Karpas-422 (cell line): ENCODE data around the gene ZNF248. TPM values are rescaled to one million over a fixed set of nuclear protein-coding genes. Genes with fewer than 3 reads are reported as not detected.
"Not testable (repeated sequence)": the region's sequence is repeated elsewhere in the genome, so short reads cannot be mapped to it uniquely, and the experiment has no call there.

Experiments used
- DNase-seq: peaks from one replicate; pipeline ENCODE4 v3.0.0-alpha.2; 2015
- H2AFZ ChIP-seq: fragments of 200-600 bp; sonication (generic); 2 replicates; pipeline ENCODE4 v1.6.1; 2014; ENCODE audit warnings: antibody characterized with exemption, low read length, mixed read lengths
- H3K27ac ChIP-seq: fragments of 200-600 bp; sonication (generic); 2 replicates; pipeline ENCODE4 v1.5.1; 2014; ENCODE audit warnings: mild to moderate bottlenecking, low read length, moderate library complexity
- H3K27me3 ChIP-seq: fragments of 200-600 bp; sonication (generic); 2 replicates; pipeline ENCODE4 v1.6.1; 2014; ENCODE audit warnings: low read length, mixed read lengths
- H3K36me3 ChIP-seq: fragments of 200-600 bp; sonication (generic); 2 replicates; pipeline ENCODE4 v1.6.1; 2014; ENCODE audit warnings: low read length, mixed read lengths; ENCODE audit not compliant: insufficient read depth
- H3K4me1 ChIP-seq: fragments of 200-600 bp; sonication (generic); 2 replicates; pipeline ENCODE4 v1.6.1; 2014; ENCODE audit warnings: mild to moderate bottlenecking, low read length, mixed read lengths
- H3K4me2 ChIP-seq: fragments of 200-600 bp; sonication (generic); 2 replicates; pipeline ENCODE4 v1.6.1; 2014; ENCODE audit warnings: low read length, low read depth, mild to moderate bottlenecking; ENCODE audit not compliant: poor library complexity, severe bottlenecking
- H3K4me3 ChIP-seq: fragments of 200-600 bp; sonication (generic); 2 replicates; pipeline ENCODE4 v1.5.1; 2014; ENCODE audit warnings: mild to moderate bottlenecking, antibody characterized with exemption, low read length, mixed read lengths
- H3K79me2 ChIP-seq: fragments of 200-600 bp; sonication (generic); 2 replicates; pipeline ENCODE4 v1.6.1; 2014; ENCODE audit warnings: mild to moderate bottlenecking, low read length, mixed read lengths
- H3K9ac ChIP-seq: fragments of 200-600 bp; sonication (generic); 2 replicates; pipeline ENCODE4 v1.6.0; 2014; ENCODE audit warnings: low read length
- H3K9me2 ChIP-seq: fragments of 200-600 bp; sonication (generic), shearing (Covaris generic); replicated peaks from 2 replicates; pipeline ENCODE4 v1.6.0; 2014; ENCODE audit warnings: mild to moderate bottlenecking, low read length, moderate library complexity; ENCODE audit not compliant: insufficient read depth
- H3K9me3 ChIP-seq: fragments of 300-700, 200-600 bp; sonication (generic); 2 replicates; pipeline ENCODE4 v1.6.1; 2014; ENCODE audit warnings: low read length, mixed read lengths
- H4K20me1 ChIP-seq: fragments of 200-600 bp; sonication (generic); 2 replicates; pipeline ENCODE4 v1.6.1; 2014; ENCODE audit warnings: mild to moderate bottlenecking, antibody characterized with exemption, low read length, low read depth; ENCODE audit not compliant: insufficient read depth
- total RNA-seq: library from RNA; depleted of rRNA; stranded (reverse); fragments of >200 nt; shearing (Covaris generic); gene quantifications from 2 replicates; pipeline ENCODE4 v1.2.3, GENCODE V29; 2014; ENCODE audit warnings: low replicate concordance

Gene ZNF248
- total RNA-seq, 1 experiment from 2014 or later = 17.7 TPM

- Histone ChIP-seq H3K4me1 (peaks cover 3% of the 10 kb centered on the region), H3K79me2 (no peaks in the 10 kb centered on the region), H4K20me1 (no peaks in the 10 kb centered on the region), H3K27me3 (no peaks in the 10 kb centered on the region), H3K9me2 (no peaks in the 10 kb centered on the region), H3K4me3 (no peak overlapping the region), H3K27ac (no peak overlapping the region), H3K9me3 (no peaks in the 10 kb centered on the region), H3K4me2 (no peak overlapping the region), H3K9ac (no peak overlapping the region), H2AFZ (no peak overlapping the region), H3K36me3 (no peaks in the 10 kb centered on the region)
- DNase-seq = no peak
These were observed 13.7 kb upstream of the ZNF248 start for GRCh38 chr10:37871143-37871542.

- Histone ChIP-seq H3K9ac (no peak overlapping the region), H3K36me3 (no peaks in the 10 kb centered on the region), H3K4me1 (peaks cover 10% of the 10 kb centered on the region), H2AFZ (no peak overlapping the region), H3K4me2 (no peak overlapping the region), H3K9me2 (no peaks in the 10 kb centered on the region), H3K27me3 (no peaks in the 10 kb centered on the region), H3K9me3 (no peaks in the 10 kb centered on the region), H3K4me3 (no peak overlapping the region), H3K79me2 (no peaks in the 10 kb centered on the region), H3K27ac (no peak overlapping the region), H4K20me1 (no peaks in the 10 kb centered on the region)
- no peak for DNase-seq
These were observed 11.4 kb upstream of the ZNF248 start for GRCh38 chr10:37868796-37869195.

- peaks cover 10% of the 10 kb centered on the region for H3K4me1 ChIP-seq
- H3K4me3 ChIP-seq = no peak overlapping the region
- no peaks in the 10 kb centered on the region for H3K9me3 ChIP-seq
- H2AFZ ChIP-seq = peak overlapping the region; percentile 81; the same call in 1 of the 2 replicates
- H3K27ac ChIP-seq = no peak overlapping the region
- peak overlapping the region; percentile 24 for H3K4me2 ChIP-seq
- peak; percentile 68 for DNase-seq
- no peaks in the 10 kb centered on the region for H3K27me3 ChIP-seq
- no peaks in the 10 kb centered on the region for H3K36me3 ChIP-seq
- H3K9me2 ChIP-seq = no peaks in the 10 kb centered on the region
- no peaks in the 10 kb centered on the region for H3K79me2 ChIP-seq
- no peaks in the 10 kb centered on the region for H4K20me1 ChIP-seq
- peak overlapping the region; percentile 46; the same call in 1 of the 2 replicates for H3K9ac ChIP-seq
These were observed 8.8 kb upstream of the ZNF248 start for GRCh38 chr10:37865957-37866803.

GRCh38 chr10:37865264-37865663, 7.9 kb upstream of the ZNF248 start:
- Histone ChIP-seq H3K36me3 (no peaks in the 10 kb centered on the region), H3K9me3 (no peaks in the 10 kb centered on the region), H3K27ac (no peak overlapping the region), H3K9me2 (no peaks in the 10 kb centered on the region), H3K79me2 (no peaks in the 10 kb centered on the region), H3K4me2 (no peak overlapping the region), H2AFZ (0 out of 2 replicates have a peak overlapping the region, but pooled peaks have one; percentile 36), H3K4me3 (no peak overlapping the region), H4K20me1 (no peaks in the 10 kb centered on the region), H3K4me1 (peaks cover 10% of the 10 kb centered on the region), H3K27me3 (no peaks in the 10 kb centered on the region), H3K9ac (no peak overlapping the region)
- no peak for DNase-seq

- DNase-seq = no peak
- Histone ChIP-seq H2AFZ (no peak overlapping the region), H3K4me3 (no peak overlapping the region), H4K20me1 (no peaks in the 10 kb centered on the region), H3K27me3 (no peaks in the 10 kb centered on the region), H3K9me2 (no peaks in the 10 kb centered on the region), H3K9ac (no peak overlapping the region), H3K27ac (no peak overlapping the region), H3K79me2 (peaks cover 17% of the 10 kb centered on the region), H3K36me3 (0 out of 2 replicates have a peak, but pooled peaks cover 2% of the 10 kb centered on the region), H3K4me1 (peaks cover 19% of the 10 kb centered on the region), H3K9me3 (no peaks in the 10 kb centered on the region), H3K4me2 (no peak overlapping the region)
These were observed 3.2 kb upstream of the ZNF248 start for GRCh38 chr10:37860494-37861190.

GRCh38 chr10:37859270-37859669, 1.9 kb upstream of the ZNF248 start:
- H3K4me3 ChIP-seq, H2AFZ ChIP-seq, H4K20me1 ChIP-seq, H3K4me2 ChIP-seq, H3K9me2 ChIP-seq, H3K9me3 ChIP-seq, H3K27me3 ChIP-seq, DNase-seq, H3K27ac ChIP-seq, H3K9ac ChIP-seq: not testable (repeated sequence)
- Histone ChIP-seq H3K79me2 (peaks cover 31% of the 10 kb centered on the region), H3K36me3 (peaks cover 13% of the 10 kb centered on the region), H3K4me1 (peaks cover 22% of the 10 kb centered on the region)

GRCh38 chr10:37856881-37857286, 526 bp downstream of the ZNF248 start:
- no peak overlapping the region for H3K27ac ChIP-seq
- peak; percentile 70 for DNase-seq

GRCh38 chr10:37855636-37856035, 1.8 kb downstream of the ZNF248 start:
- no peak overlapping the region for H2AFZ ChIP-seq
- H3K4me1 ChIP-seq = peaks cover 22% of the 10 kb centered on the region
- peak overlapping the region; percentile 90 for H3K4me2 ChIP-seq
- no peak overlapping the region for H3K27ac ChIP-seq
- DNase-seq = no peak
- H4K20me1 ChIP-seq = no peaks in the 10 kb centered on the region
- H3K4me3 ChIP-seq = peak overlapping the region; percentile 90
- no peaks in the 10 kb centered on the region for H3K9me2 ChIP-seq
- peak overlapping the region; percentile 98 for H3K9ac ChIP-seq
- no peaks in the 10 kb centered on the region for H3K27me3 ChIP-seq
- peaks cover 35% of the 10 kb centered on the region for H3K36me3 ChIP-seq
- no peaks in the 10 kb centered on the region for H3K9me3 ChIP-seq
- peaks cover 55% of the 10 kb centered on the region for H3K79me2 ChIP-seq

More at GRCh38 chr10:37856881-37857286, 526 bp downstream of the ZNF248 start:
- Histone ChIP-seq H3K79me2 (peaks cover 46% of the 10 kb centered on the region), H3K9me2 (no peaks in the 10 kb centered on the region), H3K4me2 (peak overlapping the region; percentile 90), H3K9ac (peak overlapping the region; percentile 98), H3K4me3 (peak overlapping the region; percentile 90), H2AFZ (peak overlapping the region; percentile 93), H3K4me1 (peaks cover 22% of the 10 kb centered on the region), H3K9me3 (no peaks in the 10 kb centered on the region), H3K27me3 (no peaks in the 10 kb centered on the region), H3K36me3 (peaks cover 27% of the 10 kb centered on the region), H4K20me1 (no peaks in the 10 kb centered on the region)
